DMS 273 (cell line): Measurements from ENCODE around the gene LACTBL1.

Experiments used
- DNase-seq: peaks from one replicate; lab custom pipeline; 2025; ENCODE audit not compliant: unreplicated experiment; lab: John Stamatoyannopoulos, UW

Gene LACTBL1

DNA sequence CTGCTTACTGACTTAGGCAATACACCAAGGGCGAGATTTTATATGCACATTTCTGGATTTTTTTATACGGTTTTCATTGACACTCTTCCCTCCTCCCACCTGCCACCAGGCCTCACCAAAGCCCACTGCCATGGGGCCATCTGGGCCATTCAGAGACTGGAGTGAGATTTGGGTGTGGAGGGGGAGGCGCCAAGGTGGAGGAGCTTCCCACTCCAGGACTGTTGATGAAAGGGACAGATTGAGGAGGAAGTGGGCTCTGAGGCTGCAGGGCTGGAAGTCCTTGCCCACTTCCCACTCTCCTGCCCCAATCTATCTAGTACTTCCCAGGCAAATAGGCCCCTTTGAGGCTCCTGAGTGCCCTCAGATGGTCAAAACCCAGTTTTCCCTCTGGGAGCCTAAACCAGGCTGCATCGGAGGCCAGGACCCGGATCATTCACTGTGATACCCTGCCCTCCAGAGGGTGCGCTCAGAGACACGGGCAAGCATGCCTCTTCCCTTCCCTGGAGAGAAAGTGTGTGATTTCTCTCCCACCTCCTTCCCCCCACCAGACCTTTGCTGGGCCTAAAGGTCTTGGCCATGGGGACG lies 57.9 kb downstream of the LACTBL1 start:
- peak; percentile 44 for DNase-seq

DNA sequence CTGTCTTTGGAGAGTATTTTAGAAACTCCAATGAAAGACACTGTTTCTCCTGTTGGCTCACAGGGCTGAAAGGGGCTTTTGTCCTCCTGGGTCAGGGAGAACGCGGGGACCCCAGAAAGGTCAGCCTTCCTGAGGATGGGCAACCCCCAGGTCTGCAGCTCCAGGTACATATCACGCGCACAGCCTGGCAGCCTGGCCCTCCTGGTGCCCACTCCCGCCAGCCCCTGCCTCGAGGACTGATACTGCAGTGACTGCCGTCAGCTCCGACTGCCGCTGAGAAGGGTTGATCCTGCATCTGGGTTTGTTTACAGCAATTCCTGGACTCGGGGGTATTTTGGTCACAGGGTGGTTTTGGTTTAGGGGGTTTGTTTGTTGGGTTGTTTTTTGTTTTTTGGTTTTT lies 58.5 kb downstream of the LACTBL1 start:
- DNase-seq: no peak

DNA sequence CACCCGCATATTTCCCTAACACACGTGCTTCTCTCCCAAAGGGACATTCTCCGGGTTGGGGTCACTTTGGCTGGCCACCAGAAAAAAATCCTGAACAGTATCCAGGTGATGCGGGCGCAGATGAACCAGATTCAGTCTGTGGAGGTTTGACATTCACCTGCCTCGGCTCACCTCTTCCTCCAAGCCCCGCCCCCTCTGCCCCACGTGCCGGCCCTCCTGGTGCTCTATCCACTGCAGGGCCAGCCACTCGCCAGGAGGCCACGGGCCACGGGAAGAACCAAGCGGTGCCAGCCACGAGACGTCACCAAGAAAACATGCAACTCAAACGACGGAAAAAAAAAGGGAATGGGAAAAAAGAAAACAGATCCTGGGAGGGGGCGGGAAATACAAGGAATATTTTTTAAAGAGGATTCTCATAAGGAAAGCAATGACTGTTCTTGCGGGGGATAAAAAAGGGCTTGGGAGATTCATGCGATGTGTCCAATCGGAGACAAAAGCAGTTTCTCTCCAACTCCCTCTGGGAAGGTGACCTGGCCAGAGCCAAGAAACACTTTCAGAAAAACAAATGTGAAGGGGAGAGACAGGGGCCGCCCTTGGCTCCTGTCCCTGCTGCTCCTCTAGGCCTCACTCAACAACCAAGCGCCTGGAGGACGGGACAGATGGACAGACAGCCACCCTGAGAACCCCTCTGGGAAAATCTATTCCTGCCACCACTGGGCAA lies 59.1 kb downstream of the LACTBL1 start:
- no peak for DNase-seq

DNA sequence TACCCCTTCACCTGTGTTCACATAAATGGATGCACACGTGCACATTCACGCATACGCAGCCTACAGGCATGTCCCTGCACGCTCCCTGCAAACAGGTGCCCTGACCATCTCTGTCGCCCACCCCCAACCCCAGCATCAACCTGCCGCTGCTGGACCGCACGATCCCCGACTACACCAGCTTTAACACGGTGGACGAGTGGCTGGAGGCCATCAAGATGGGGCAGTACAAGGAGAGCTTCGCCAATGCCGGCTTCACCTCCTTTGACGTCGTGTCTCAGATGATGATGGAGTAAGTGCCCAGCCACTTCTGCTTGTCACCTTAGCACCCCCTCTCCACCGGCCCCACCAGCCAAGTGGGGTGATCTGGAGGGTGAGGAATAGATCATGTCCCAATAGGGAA lies 60.4 kb downstream of the LACTBL1 start:
- no peak for DNase-seq

DNA sequence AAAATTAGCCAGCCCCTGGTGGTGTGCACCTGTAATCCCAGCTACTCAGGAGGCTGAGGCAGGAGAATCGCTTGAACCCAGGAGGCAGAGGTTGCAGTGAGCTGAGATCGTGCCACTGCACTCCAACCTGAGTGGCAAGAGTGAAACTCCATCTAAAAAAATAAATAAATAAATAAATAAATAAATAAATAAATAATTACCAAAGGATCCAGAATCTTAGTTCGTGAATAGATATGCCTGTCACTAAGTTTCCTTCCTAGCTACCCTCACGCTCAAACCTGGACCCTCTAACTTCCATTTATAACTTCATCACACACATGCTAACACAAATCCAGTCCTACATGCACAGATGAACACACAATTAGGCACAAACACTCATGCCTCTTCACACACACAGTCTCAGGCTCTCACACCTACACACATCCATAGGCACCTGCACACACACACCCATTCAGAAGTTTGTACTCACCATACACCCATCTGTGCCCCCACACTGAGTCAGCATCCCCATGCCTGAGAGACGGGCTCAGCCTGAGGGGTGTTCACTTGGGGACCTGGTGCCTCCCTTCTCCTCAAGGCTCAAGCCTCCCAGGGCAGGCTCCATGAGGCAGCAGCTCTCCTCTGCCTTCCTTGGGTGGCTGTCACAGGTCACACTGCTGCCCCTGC lies 61.5 kb downstream of the LACTBL1 start:
- DNase-seq: no peak

DNA sequence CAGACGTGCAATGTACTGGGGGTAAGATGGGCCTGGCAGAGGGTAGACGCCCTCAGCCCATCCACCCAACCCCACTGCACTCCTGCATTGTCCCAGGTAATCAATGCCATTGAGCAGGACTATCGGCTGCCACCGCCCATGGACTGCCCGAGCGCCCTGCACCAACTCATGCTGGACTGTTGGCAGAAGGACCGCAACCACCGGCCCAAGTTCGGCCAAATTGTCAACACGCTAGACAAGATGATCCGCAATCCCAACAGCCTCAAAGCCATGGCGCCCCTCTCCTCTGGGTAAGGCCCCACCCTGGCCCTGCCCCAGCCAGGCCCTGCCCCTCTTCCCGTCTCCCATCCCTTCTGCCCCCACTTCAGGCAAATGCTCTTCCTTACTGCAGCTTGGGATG lies 62.4 kb downstream of the LACTBL1 start:
- DNase-seq: no peak

DNA sequence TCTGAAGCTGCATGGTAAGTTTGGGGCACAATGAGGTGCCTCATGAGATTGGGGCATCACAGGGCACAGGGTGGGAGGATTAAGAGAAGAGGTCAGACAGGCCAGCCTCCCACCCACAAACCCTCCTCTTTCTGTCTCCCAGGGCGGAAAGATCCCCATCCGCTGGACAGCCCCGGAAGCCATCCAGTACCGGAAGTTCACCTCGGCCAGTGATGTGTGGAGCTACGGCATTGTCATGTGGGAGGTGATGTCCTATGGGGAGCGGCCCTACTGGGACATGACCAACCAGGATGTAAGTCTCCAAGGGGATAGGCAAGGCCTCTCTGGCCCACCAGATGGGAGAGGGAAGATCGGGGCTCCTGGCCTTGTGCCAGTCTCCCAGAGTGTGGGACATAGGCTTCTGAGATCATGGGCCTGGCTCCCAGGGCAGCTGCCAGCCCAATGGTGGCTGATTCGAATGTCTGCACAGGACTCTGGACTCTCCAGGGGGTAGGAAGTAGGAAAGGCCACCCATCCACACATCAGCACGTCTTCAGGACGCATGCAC lies 63.7 kb downstream of the LACTBL1 start:
- DNase-seq: peak; percentile 28

DNA sequence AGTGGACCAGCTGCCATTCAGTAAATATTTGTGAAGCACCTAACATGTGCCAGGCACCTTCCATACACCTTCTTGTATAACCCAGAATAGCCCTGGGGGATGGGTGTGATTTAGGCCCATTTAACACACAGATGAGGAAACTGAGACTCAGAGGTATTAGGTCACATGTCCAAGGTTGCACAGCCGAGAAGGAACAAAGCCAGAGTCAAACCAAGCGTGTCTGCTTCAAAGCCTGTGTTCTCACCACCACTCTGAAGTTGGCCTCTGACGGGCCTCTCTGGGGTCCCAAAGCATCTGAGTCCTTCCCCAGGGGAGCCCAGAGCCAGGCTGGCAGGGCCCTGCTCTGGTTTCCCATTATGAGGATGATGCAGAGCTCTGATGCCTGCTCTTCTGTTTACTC lies 65.1 kb downstream of the LACTBL1 start:
- no peak for DNase-seq

DNA sequence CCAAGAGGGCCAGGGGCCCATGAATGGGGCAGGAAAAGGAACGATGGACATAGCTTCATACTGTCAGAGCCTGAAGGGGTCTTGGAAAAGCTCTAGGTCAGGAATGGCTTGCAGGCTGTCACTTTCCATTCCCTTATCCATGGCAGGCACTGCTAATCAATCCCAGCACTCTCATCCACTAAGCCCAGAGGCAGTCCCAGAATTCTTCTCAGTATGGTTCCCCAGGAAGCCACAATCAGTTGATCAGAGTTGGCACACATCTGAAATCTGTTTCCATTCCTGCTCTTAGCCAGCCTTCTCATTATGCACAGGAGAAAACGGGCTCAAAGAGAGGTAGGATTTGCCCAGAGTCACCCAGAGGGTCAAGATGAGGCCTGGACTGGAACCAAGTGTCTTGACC lies 65.7 kb downstream of the LACTBL1 start:
- no peak for DNase-seq

DNA sequence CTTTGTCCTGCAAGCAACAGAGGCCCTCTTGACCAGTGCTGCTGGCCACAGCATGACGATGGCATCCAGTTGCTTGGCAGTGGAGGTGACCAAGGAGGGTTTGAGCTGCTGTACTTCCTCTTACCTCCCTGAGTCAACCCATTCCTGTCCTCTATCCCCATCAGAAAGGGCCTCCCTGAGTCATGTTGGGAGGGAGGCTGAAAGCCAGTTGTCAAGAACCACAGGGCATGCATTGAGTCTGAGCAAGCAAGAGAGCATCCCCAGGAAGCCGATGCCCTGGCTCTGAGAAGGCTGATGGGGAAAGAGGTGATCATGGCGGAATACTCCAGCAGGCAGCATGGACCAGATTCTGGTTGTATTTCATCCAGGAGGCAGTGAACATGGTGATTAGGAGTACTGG lies 69.6 kb downstream of the LACTBL1 start:
- DNase-seq: no peak
